ENCODE results near the gene RRBP1. TPM values are rescaled to one million over a fixed set of nuclear protein-coding genes. Genes with fewer than 3 reads are reported as not detected.

RRBP1 gene
- total and polyA plus RNA-seq, 2 donors (not counting 3 experiments of a cell fraction or from before 2014, with no cell fraction given) = 50.3 to 236 TPM

DNA sequence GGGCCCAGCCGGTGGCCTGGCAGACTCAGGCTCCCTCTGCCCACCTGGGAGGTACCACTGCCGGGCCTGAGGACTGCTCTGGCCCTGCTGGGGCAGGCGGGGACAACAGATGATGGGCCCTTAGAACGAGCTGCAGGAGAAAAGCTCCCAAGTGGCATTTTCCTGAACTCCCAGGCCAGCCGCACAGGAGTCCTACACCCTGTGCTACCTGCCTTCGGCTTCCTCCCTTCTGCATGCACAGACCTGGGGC, 70.8 kb downstream of the RRBP1 start:
- H3K9ac ChIP-seq (replicated peaks; ENCODE audit: extremely low read depth, insufficient read depth, low read length) = no peak overlapping the region
- DNase-seq (ENCODE audit: low read depth, low spot score) = no peak
- H3K27ac ChIP-seq (ENCODE audit: insufficient read depth, low read depth, low read length) = no peak overlapping the region
- H3K4me3 ChIP-seq (replicated peaks in 1 of 3; ENCODE audit: insufficient read depth in 1 of 3, low read depth in 1 of 3, low read length in 3 of 3) = no peak overlapping the region
- H3K36me3 ChIP-seq (ENCODE audit: control insufficient read depth in 2 of 2, extremely low read depth in 1 of 2, insufficient read depth in 2 of 2, low read length in 2 of 2) = peaks cover 13 to 22% of the 10 kb centered on the region in 2 experiments
- H3K9me1 ChIP-seq (replicated peaks; ENCODE audit: control insufficient read depth, extremely low read depth, insufficient read depth, low read length) = no peaks in the 10 kb centered on the region
- TF ChIP-seq JUN (IDR thresholded peaks at IDR 0.05; ENCODE audit: borderline replicate concordance, insufficient read depth, insufficient read length, low read depth) = no peak
- no peak for TF ChIP-seq GATA2 (IDR thresholded peaks at IDR 0.05; ENCODE audit: insufficient read depth, insufficient read length, low read depth, low read length)
- no peak for TF ChIP-seq EZH2 (IDR thresholded peaks at IDR 0.05; ENCODE audit: borderline replicate concordance, low read depth, low read length, severe bottlenecking)
- TF ChIP-seq POLR2AphosphoS5 (IDR thresholded peaks at IDR 0.05; ENCODE audit: insufficient read depth, low read depth, low read length) = no peak
- TF ChIP-seq MYC (IDR thresholded peaks at IDR 0.05; ENCODE audit: low read depth, low read length) = no peak
- TF ChIP-seq, protein P1, sequence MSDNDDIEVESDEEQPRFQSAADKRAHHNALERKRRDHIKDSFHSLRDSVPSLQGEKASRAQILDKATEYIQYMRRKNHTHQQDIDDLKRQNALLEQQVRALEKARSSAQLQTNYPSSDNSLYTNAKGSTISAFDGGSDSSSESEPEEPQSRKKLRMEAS (IDR thresholded peaks at IDR 0.05; ENCODE audit: insufficient read depth, insufficient read length) = no peak
- TF ChIP-seq, protein P2, sequence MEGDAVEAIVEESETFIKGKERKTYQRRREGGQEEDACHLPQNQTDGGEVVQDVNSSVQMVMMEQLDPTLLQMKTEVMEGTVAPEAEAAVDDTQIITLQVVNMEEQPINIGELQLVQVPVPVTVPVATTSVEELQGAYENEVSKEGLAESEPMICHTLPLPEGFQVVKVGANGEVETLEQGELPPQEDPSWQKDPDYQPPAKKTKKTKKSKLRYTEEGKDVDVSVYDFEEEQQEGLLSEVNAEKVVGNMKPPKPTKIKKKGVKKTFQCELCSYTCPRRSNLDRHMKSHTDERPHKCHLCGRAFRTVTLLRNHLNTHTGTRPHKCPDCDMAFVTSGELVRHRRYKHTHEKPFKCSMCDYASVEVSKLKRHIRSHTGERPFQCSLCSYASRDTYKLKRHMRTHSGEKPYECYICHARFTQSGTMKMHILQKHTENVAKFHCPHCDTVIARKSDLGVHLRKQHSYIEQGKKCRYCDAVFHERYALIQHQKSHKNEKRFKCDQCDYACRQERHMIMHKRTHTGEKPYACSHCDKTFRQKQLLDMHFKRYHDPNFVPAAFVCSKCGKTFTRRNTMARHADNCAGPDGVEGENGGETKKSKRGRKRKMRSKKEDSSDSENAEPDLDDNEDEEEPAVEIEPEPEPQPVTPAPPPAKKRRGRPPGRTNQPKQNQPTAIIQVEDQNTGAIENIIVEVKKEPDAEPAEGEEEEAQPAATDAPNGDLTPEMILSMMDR (IDR thresholded peaks at IDR 0.05; ENCODE audit: extremely low read depth in 1 of 2, insufficient read depth in 1 of 2, low read depth in 1 of 2, low read length in 2 of 2) = no peak
- TF ChIP-seq FOS (IDR thresholded peaks at IDR 0.05; ENCODE audit: borderline replicate concordance, insufficient read depth, low read length) = no peak
- TF ChIP-seq POLR2A (IDR thresholded peaks at IDR 0.05; ENCODE audit: low read depth, low read length) = no peak
- no peak overlapping the region for H2AFZ ChIP-seq (ENCODE audit: low read depth, low read length)
- H3K27me3 ChIP-seq (ENCODE audit: control insufficient read depth in 2 of 2, insufficient read depth in 2 of 2, low read length in 2 of 2) = no peaks in the 10 kb centered on the region
- FAIRE-seq = no peak
- no peaks in the 10 kb centered on the region for H3K4me1 ChIP-seq (ENCODE audit: control insufficient read depth, extremely low read depth, insufficient read depth, low read length)
- ChIA-PET CTCF (interaction anchor here (0.8 to 3.0 kb wide), 8 partner anchors 9 to 106 kb away, joined by 3 to 27 read pairs (median 8); partner anchors contain the start of gene DSTN), POLR2A (interaction anchor here (1.0 to 2.1 kb wide), 2 partner anchors 17 to 41 kb away, joined by 3 to 8 read pairs; partner anchors contain the start of gene DSTN)
- dilution Hi-C loops (cut with MboI; ENCODE audit: extremely low pct_ligation_motif_present, low sequenced_read_pairs) = no loop called here
- H3K4me2 ChIP-seq (ENCODE audit: insufficient read depth, low read length) = no peak overlapping the region
- H3K9me3 ChIP-seq (replicated peaks; ENCODE audit: control insufficient read depth, insufficient read depth, low read length) = no peaks in the 10 kb centered on the region
- no peaks in the 10 kb centered on the region for H3K79me2 ChIP-seq (ENCODE audit: control insufficient read depth, insufficient read depth, low read length)
- intact Hi-C loops (cut with micrococcal nuclease) = loop anchor here (1.0 kb wide), 2 partner anchors 42 to 74 kb away; no protein-coding TSS in a partner anchor
- no peaks in the 10 kb centered on the region for H4K20me1 ChIP-seq (replicated peaks; ENCODE audit: control insufficient read depth, extremely low read depth, insufficient read depth, low read length)
- no TSS peak for BruUV-seq (replicated peaks)
